HG02852 (cell line): ENCODE measurements around the gene NBEA.

Experiments
- ATAC-seq: cut with Tn5 transposase; IDR thresholded peaks from one replicate; pipeline ENCODE4 v1.9.1; 2021; ENCODE audit warnings: mild to moderate bottlenecking, moderate library complexity; ENCODE audit not compliant: unreplicated experiment

Gene NBEA

GRCh38 chr13:35162420-35162819 lies 220.3 kb downstream of the NBEA start:
- no peak for ATAC-seq

DNA sequence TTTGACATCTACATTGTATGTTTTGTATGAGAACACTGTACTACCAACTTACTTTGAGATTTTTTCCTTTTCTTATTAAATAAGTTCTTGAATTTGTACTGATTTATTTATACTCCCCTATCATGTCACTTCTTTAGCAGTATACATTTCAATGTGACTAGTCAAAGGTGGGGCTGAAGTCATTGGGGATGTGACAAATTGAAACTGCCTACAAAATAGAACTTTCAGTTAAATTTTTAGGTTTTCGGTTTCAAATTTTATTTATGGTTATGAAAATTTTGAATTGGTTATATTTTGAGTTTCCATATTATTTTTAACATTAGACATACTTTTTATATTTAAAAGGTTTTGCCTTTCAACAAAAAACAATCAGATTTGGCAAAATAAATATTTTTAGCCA lies 221.6 kb downstream of the NBEA start:
- ATAC-seq = peak; percentile 64

- peak; percentile 64 for ATAC-seq
These were observed 222.4 kb downstream of the NBEA start for GRCh38 chr13:35164324-35164932.

- ATAC-seq = no peak
These were observed 223.1 kb downstream of the NBEA start for GRCh38 chr13:35165205-35165604.

GRCh38 chr13:35179494-35179893 lies 237.4 kb downstream of the NBEA start:
- ATAC-seq = no peak

DNA sequence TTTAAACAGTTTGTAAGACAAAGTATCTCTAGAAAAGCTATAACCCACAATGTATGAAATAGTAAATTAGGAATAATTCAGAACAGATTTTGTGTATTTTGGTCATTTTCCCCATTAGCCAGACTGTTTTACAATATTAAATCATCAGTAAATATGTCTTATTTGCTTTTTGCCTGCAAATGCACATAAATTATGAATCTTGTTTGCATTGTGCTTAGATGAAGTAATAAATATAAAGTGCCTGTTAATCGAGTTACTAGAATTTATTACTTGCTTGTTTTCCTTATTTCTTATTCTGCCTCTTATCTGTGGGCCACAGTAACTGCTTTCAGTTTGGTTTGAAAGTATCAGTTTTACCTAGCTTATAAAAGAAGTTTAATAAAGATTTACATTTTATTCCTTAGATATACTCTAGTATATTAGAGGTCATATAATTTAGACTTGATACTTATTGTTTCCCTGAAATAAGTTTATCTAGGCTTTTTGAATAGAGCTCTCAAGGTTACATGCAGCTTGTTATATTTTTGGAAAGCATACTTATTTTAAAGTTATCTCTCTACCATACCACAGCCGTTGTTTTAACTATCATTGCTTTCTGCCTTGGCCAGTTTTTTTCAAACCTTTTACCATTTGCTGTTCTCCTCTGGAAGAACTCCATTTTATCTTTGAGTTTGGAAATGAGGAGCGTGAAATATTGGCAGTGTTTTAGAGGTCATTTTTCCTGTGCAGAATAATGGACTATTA lies 238.0 kb downstream of the NBEA start:
- ATAC-seq = no peak

GRCh38 chr13:35190241-35190640 lies 248.2 kb downstream of the NBEA start:
- no peak for ATAC-seq

DNA sequence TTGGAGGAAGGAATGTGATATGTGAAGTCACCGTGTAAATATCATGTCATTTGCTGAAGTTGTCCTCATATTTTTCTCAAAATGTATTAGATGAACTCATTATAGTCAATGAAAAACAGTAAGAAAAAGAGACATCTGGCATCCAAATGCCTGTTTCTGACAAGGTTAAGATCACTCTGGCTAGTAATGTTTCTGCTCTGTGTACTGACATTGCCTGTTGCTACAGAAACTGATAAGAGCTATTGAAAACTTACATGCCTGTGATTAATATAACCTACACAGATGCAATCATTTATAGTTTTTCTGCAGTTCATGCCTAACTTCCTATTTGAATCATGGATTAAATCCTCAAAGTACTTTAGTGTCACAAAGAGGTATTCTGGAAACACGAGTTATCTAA lies 249.8 kb downstream of the NBEA start:
- no peak for ATAC-seq

GRCh38 chr13:35198613-35199200 lies 256.6 kb downstream of the NBEA start:
- ATAC-seq = no peak

DNA sequence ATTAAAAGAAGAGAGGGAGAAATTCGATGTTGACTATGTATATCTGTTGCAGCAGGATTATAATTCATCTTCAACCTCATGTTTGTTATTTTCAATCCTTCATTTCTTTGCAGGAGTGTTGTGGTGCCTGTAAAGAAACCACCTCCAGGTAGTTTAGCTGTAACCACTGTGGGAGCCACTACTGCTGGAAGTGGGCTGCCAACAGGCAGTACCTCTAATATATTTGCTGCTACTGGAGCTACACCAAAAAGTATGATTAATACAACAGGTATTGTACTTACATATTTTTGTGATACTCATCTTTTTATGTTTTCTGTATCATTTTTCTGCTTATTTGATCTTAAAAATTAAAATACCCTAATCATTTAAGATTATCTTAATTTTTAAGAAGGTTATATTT lies 266.5 kb downstream of the NBEA start:
- ATAC-seq = no peak

DNA sequence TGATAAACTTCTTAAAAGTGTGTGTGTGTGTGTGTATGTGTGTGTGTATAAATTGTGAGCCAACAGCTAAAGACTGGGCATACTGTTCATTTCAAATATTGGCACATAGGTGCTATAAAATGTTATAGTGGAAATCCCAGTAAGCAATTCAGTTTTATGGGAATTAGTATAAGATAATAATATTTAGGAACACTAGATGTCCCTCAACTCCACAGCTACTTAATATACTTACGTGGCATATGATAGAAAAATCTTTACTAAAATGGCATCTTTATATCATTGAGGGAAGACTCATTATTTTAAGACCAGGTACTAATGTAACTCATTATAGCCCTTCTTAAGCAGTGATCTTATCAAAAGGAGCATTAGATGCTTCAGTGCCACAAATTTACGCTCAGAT lies 268.2 kb downstream of the NBEA start:
- no peak for ATAC-seq

DNA sequence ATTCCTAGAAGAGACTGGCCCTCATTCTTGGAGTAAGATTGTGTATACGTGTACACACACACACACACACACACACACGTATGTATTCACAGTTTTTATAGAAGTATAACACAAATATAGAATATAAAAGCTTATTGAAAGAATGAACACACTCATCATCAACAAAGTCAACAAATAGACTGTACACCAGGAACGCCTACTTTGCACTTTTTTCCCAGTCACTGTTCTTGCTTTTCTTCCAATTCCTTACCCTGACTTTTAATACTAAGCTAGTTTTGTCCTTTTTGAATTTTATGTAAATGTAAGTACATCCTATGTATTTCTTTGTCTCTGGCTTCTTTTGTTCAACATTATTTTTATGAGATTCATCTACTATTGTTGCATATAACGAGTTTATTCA lies 269.9 kb downstream of the NBEA start:
- ATAC-seq = no peak

- no peak for ATAC-seq
These were observed 271.8 kb downstream of the NBEA start for GRCh38 chr13:35213911-35214310.

DNA sequence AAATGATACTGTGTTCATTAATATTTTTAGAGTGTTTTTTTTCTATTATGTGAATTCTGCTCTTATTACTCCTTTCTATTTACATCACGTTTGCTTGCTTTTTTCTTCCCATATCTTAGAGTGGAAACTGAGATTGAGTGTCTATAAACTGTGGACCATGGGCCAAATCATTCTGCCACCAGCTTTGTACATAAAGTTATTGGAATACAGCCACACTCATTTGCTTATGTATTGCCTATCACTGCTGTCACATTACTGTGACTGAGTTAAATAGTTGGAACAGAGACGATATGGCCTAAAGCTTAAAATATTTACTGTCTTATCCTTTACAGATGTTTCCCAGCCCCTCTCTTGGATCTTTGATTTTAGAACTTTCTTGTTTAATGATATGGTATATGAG lies 274.1 kb downstream of the NBEA start:
- ATAC-seq = no peak

GRCh38 chr13:35219021-35219420 lies 277.0 kb downstream of the NBEA start:
- ATAC-seq = no peak

GRCh38 chr13:35225159-35225558 lies 283.1 kb downstream of the NBEA start:
- ATAC-seq = no peak

- ATAC-seq = no peak
These were observed 283.5 kb downstream of the NBEA start for GRCh38 chr13:35225582-35225981.

- no peak for ATAC-seq
These were observed 286.5 kb downstream of the NBEA start for GRCh38 chr13:35228536-35228935.

DNA sequence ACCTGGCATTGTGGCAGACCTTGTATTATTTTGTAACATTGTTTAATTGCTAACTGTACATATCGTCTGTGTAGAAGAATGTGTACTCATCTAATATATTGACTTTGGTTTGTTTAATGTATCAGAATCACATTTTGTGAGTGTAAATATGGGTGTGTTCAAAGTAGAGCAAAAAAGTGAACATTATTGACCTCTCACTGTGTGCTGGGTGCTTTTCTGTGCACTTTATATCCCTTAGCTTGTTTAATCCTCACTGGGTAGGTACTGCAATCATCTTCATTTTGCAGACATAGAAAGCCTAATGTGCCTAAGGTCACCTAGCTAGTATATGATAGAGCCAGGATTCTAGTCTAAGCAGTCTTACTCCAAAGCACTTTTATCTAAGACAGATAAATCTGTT lies 289.4 kb downstream of the NBEA start:
- no peak for ATAC-seq

DNA sequence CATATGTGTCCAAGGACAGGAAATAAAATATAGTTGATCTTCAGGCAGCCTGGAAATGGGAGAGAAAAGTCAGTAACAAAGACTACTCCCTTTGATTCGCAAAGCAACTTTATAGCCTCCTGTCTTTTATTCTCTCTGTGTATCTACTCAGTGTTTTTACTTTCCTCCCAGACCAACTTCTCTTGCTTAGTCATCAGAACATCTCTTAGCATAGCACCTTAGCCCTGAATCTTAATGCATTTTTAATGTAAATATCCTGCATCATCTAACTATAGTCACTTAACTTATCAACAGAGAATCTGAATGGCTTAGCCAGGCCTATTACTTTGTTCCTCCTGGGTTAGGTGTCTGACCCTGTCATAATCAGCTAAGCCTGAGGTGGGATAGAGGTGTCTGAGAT lies 296.2 kb downstream of the NBEA start:
- ATAC-seq = no peak

GRCh38 chr13:35252536-35253205 lies 310.6 kb downstream of the NBEA start:
- ATAC-seq = peak; percentile 87

GRCh38 chr13:35255241-35255640 lies 313.2 kb downstream of the NBEA start:
- no peak for ATAC-seq
